Inflammatory macrophage treated with lipopolysaccharide for 4 hours (primary cell): ENCODE measurements around the gene XAB2.

ENCODE experiments used
- DNase-seq: peaks from one replicate; pipeline ENCODE4 v3.0.0-alpha.2; 2020

Gene XAB2

GRCh38 chr19:7629347-7630054, at the start of gene XAB2, which contains the start of gene PET100:
Gene XAB2 (minus strand): TSS chr19:7629545. CDS start chr19:7629527, 18 bp downstream.
Gene PET100 (plus strand): TSS chr19:7629793. CDS start chr19:7629834, 41 bp downstream.
- DNase-seq, result peak; percentile 99

- peak; percentile 44 for DNase-seq
Measured at GRCh38 chr19:7677669-7678311, 48.4 kb upstream of the XAB2 start.

GRCh38 chr19:7676854-7677253, 47.5 kb upstream of the XAB2 start, which contains the start of gene MCEMP1:
Gene MCEMP1 (plus strand): TSS chr19:7677090. CDS start chr19:7677121, 31 bp downstream.
- DNase-seq, result peak; percentile 62

- peak; percentile 87 for DNase-seq
Measured at GRCh38 chr19:7676376-7676775, 47.0 kb upstream of the XAB2 start.

GRCh38 chr19:7674010-7675005, 45.0 kb upstream of the XAB2 start:
- DNase-seq, result peak; percentile 98

- no peak for DNase-seq
Measured at GRCh38 chr19:7672522-7672921, 43.2 kb upstream of the XAB2 start.

GRCh38 chr19:7670790-7671189, 41.4 kb upstream of the XAB2 start:
- DNase-seq, result no peak

- DNase-seq, result peak; percentile 53
Measured at GRCh38 chr19:7670150-7670783, 40.9 kb upstream of the XAB2 start.

- no peak for DNase-seq
Measured at GRCh38 chr19:7669641-7670040, 40.3 kb upstream of the XAB2 start.

GRCh38 chr19:7668842-7669241, 39.5 kb upstream of the XAB2 start, which contains the start of gene RETN:
Gene RETN (plus strand): TSS chr19:7669049. CDS start chr19:7669327, 278 bp downstream.
- no peak for DNase-seq

GRCh38 chr19:7665076-7665475, 35.7 kb upstream of the XAB2 start:
- DNase-seq, result no peak

GRCh38 chr19:7663706-7664105, 34.4 kb upstream of the XAB2 start:
- DNase-seq, result no peak

GRCh38 chr19:7662657-7663056, 33.3 kb upstream of the XAB2 start:
- no peak for DNase-seq

- DNase-seq, result peak; percentile 34
Measured at GRCh38 chr19:7661744-7662538, 32.6 kb upstream of the XAB2 start.

GRCh38 chr19:7658219-7658686, 28.9 kb upstream of the XAB2 start:
- peak; percentile 92 for DNase-seq

GRCh38 chr19:7657131-7657751, 27.9 kb upstream of the XAB2 start:
- peak; percentile 98 for DNase-seq

GRCh38 chr19:7655581-7655980, 26.2 kb upstream of the XAB2 start:
- peak; percentile 98 for DNase-seq

GRCh38 chr19:7654401-7654800, 25.1 kb upstream of the XAB2 start:
- DNase-seq, result no peak

GRCh38 chr19:7652061-7652641, 22.8 kb upstream of the XAB2 start:
- DNase-seq, result peak; percentile 97

GRCh38 chr19:7650148-7650547, 20.8 kb upstream of the XAB2 start:
- DNase-seq, result no peak
